Globus pallidus (tissue), 1 donor: ENCODE data around the gene BCAS3.

Experiments used
- DNase-seq: peaks from one replicate; pipeline ENCODE4 v3.0.0-alpha.2; 2015; ENCODE audit warnings: low spot score

The BCAS3 gene

GRCh38 chr17:61199431-61200338, 522.0 kb downstream of the BCAS3 start:
- DNase-seq, result no peak

DNA sequence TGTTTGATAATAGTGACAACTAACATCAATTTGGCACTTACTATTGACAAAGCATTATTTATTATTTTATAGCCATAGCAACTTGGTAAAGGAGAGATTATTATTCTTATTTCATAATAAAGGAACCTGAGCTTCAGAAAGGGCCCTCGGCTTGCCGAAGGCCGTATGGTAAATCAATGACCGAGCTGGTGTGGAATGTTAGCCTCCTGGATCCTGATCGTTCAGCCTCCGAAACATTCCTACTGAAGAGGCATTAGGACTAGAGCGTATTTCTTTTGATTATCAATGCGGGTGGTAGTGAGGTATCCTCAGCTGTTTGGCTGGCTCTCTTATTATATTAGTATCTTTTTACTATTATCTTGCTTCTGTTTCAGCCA, 522.7 kb downstream of the BCAS3 start:
- DNase-seq, result no peak

- no peak for DNase-seq
These were observed 523.6 kb downstream of the BCAS3 start for GRCh38 chr17:61201211-61201610.

DNA sequence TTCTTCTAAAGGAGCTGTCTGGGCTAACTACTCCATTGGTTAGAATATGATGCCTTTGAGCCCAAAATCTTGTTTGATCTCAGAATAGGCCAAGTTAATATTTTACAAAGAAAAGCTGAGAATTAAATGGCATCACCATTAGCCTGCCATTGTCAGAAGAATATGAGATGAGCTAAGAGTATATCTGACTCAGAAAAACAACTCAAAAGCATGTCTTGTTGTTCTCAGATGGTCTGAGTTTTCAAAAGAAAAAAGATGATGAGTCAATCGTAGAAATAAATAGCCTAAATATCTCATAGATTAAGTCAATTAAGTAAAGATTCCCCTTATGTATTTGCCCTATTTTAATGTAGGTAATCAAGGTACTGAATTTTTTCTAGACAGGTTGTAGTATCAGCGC, 524.9 kb downstream of the BCAS3 start:
- DNase-seq, result no peak

- no peak for DNase-seq
These were observed 526.0 kb downstream of the BCAS3 start for GRCh38 chr17:61203671-61204131.

GRCh38 chr17:61204456-61204855, 526.8 kb downstream of the BCAS3 start:
- no peak for DNase-seq

- DNase-seq, result no peak
These were observed 527.8 kb downstream of the BCAS3 start for GRCh38 chr17:61205401-61205800.

GRCh38 chr17:61205931-61206330, 528.3 kb downstream of the BCAS3 start:
- DNase-seq, result no peak

GRCh38 chr17:61206922-61207321, 529.3 kb downstream of the BCAS3 start:
- DNase-seq, result no peak

GRCh38 chr17:61208301-61209105, 530.9 kb downstream of the BCAS3 start:
- DNase-seq, result peak; percentile 38

GRCh38 chr17:61209106-61209439, 531.4 kb downstream of the BCAS3 start:
- DNase-seq, result peak; percentile 36

DNA sequence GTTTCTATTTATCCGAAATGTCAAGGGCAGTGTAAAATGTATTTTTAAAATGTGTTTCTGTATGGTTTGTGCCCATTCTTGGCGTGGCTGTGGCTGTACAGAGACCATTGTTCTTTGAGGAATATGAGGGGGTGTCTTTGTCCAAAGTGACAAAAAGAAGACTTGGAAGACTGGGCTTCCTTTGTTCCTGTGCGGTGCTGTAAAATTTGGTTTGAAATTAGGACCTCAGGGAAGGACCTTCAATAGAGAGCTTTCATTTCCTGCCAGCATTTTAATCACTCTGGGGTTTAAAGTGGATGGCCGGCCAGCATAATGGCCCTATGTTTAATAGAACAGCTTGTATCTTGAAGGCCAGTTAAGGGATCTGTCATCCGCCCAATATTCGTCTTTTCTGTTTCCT, 531.9 kb downstream of the BCAS3 start:
- DNase-seq, result peak; percentile 80

- DNase-seq, result no peak
These were observed 533.6 kb downstream of the BCAS3 start for GRCh38 chr17:61211236-61211635.

DNA sequence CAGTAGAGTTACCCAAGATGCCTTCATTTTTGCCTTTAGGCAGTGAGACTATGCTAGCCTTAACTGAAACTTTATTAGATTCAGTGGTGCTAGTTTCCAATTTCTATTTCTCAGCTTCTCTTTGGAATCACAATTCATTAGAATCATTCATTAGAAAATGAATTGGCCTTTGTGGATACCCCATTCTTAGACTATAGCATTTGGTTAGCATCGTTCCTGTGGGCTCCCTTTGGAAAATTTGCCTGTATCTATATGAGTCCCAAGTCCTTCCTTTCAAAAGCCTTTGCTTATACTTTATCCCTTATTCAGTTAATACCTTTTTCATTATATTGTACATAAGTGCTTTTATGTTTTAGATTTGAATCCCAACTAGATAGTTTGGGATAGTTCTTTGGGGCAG, 535.0 kb downstream of the BCAS3 start:
- DNase-seq, result no peak

- no peak for DNase-seq
These were observed 537.1 kb downstream of the BCAS3 start for GRCh38 chr17:61214753-61215152.

DNA sequence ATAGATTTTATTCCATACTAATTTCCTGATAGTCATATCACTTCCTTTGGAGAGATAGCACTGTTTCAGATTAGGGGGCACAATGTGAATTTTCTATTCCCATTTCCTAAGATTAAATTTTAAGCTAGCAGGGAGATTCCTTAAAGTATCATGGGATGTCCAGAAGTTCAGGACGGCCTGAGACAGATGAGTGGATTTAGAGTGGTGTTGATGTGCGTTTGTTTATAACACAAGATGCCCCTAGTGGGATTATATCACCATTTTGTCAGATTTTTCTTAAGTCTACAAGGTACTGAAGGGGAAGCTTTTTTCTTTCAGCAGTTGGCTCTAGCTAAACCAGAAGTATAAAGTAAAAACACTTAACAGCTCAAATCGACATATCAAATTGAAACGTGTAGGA, 538.4 kb downstream of the BCAS3 start:
- no peak for DNase-seq

DNA sequence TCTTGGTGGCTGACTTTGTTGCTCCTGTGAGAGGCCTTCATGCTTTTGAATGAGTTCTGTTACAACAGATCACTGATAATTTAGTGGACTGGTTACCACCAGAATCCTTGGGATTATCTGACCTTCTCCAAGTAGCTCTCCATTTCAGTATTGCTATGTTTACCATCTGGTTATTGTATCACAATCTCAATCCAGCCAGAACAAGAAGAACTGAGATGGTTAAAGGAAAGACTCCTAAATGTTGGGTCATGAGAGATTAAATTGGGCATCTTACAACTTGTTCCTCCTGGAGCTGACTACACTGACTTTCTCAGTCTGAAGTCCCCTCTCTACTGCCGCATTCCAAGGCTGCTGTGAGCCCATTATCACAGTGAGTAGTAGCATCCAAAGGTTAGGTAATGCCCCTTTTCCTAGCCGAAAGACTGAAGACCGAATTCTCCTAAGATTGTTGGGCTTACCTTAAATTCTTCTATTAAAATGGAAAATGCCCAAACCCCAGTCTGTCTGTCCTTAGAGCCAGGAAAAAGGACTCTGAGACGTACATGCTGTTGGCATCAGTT, 540.3 kb downstream of the BCAS3 start:
- DNase-seq, result no peak

- DNase-seq, result no peak
These were observed 540.8 kb downstream of the BCAS3 start for GRCh38 chr17:61218438-61218837.

DNA sequence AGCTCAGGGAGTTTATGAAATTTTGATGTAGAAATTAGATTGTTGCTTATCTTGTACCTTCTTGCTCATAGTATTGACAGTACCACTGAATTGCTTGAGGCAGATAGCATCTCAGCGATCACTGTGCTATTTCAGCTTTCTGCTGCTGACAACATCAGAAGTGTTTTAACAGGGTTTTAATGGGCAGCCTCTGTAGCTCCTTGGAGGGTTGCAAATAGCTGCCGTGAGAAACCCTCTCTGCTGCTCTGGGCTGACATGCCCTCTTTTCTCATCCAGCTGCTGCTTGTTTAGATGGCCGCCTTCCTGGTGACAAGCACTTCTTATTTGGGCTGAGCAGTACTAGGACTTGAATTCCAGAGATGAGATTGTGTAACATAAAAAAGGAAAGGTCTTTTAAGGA, 541.8 kb downstream of the BCAS3 start:
- no peak for DNase-seq

- no peak for DNase-seq
These were observed 543.5 kb downstream of the BCAS3 start for GRCh38 chr17:61221181-61221580.

GRCh38 chr17:61221597-61222471, 544.2 kb downstream of the BCAS3 start:
- DNase-seq, result no peak

- no peak for DNase-seq
These were observed 546.1 kb downstream of the BCAS3 start for GRCh38 chr17:61223725-61224124.
